ENCODE results near the gene SUGCT. TPM values are rescaled to one million over a fixed set of nuclear protein-coding genes. Genes with fewer than 3 reads are reported as not detected.

SUGCT gene
- total and polyA plus RNA-seq, 7 donors: 2.4 to 7.3 (median 3.2) TPM

- no peak overlapping the region for H3K27ac ChIP-seq
- no peaks in the 10 kb centered on the region for H3K4me1 ChIP-seq
- H3K9me3 ChIP-seq: peaks cover 7% of the 10 kb centered on the region
- no peak for TF ChIP-seq CTCF (IDR thresholded peaks at IDR 0.05)
- intact Hi-C loops (cut with DNase I): no loop called here
- no peak for ATAC-seq
- WGBS, 3 donors: 47 to 60% (median 48%) methylated on average over 1 of the region's 1 CpG
- no peaks in the 10 kb centered on the region for H3K36me3 ChIP-seq (ENCODE audit: insufficient read depth in 1 of 2, low read depth in 1 of 2)
- DNase-seq: no peak
- no peaks in the 10 kb centered on the region for H3K27me3 ChIP-seq (ENCODE audit: insufficient read depth in 3 of 3, low read length in 2 of 3)
- no peak overlapping the region for H3K4me3 ChIP-seq
Observed at GRCh38 chr7:40428421-40428820, 293.6 kb downstream of the SUGCT start.

GRCh38 chr7:40429826-40430225 lies 295.0 kb downstream of the SUGCT start:
- ATAC-seq (no peak), DNase-seq (no peak)
- no peaks in the 10 kb centered on the region for H3K4me1 ChIP-seq
- H3K36me3 ChIP-seq (ENCODE audit: insufficient read depth in 1 of 2, low read depth in 1 of 2): no peaks in the 10 kb centered on the region
- H3K9me3 ChIP-seq: peaks cover 7% of the 10 kb centered on the region
- H3K27ac ChIP-seq: no peak overlapping the region
- H3K27me3 ChIP-seq (ENCODE audit: insufficient read depth in 3 of 3, low read length in 2 of 3): no peaks in the 10 kb centered on the region
- WGBS, 3 donors: 96 to 98% (median 96%) methylated on average over 2 of the region's 2 CpGs
- TF ChIP-seq CTCF (IDR thresholded peaks at IDR 0.05): no peak
- intact Hi-C loops (cut with DNase I): no loop called here
- no peak overlapping the region for H3K4me3 ChIP-seq

GRCh38 chr7:40432046-40432445 lies 297.2 kb downstream of the SUGCT start:
- intact Hi-C loops (cut with DNase I): no loop called here
- Histone ChIP-seq H3K27ac (no peak overlapping the region), H3K27me3 (ENCODE audit: insufficient read depth in 3 of 3, low read length in 2 of 3) (no peaks in the 10 kb centered on the region), H3K4me1 (peaks cover under 1% of the 10 kb centered on the region), H3K9me3 (peaks cover 7% of the 10 kb centered on the region), H3K36me3 (ENCODE audit: insufficient read depth in 1 of 2, low read depth in 1 of 2) (no peaks in the 10 kb centered on the region), H3K4me3 (no peak overlapping the region)
- 97 to 100% (median 98%) methylated on average over 2 of the region's 2 CpGs for WGBS, 3 donors
- ATAC-seq: no peak
- no peak for DNase-seq
- no peak for TF ChIP-seq CTCF (IDR thresholded peaks at IDR 0.05)

GRCh38 chr7:40436710-40437109 lies 301.9 kb downstream of the SUGCT start:
- no peak for TF ChIP-seq CTCF (IDR thresholded peaks at IDR 0.05)
- H3K9me3 ChIP-seq: peaks cover 7% of the 10 kb centered on the region
- intact Hi-C loops (cut with DNase I): no loop called here
- no peaks in the 10 kb centered on the region for H3K27me3 ChIP-seq (ENCODE audit: insufficient read depth in 3 of 3, low read length in 2 of 3)
- no peak for ATAC-seq
- WGBS, 3 donors: 93 to 100% (median 98%) methylated on average over 1 of the region's 1 CpG
- no peak for DNase-seq
- H3K4me3 ChIP-seq: no peak overlapping the region
- peaks cover 13% of the 10 kb centered on the region for H3K4me1 ChIP-seq
- no peak overlapping the region for H3K27ac ChIP-seq
- no peaks in the 10 kb centered on the region for H3K36me3 ChIP-seq (ENCODE audit: insufficient read depth in 1 of 2, low read depth in 1 of 2)

GRCh38 chr7:40437498-40437897 lies 302.7 kb downstream of the SUGCT start:
- Histone ChIP-seq H3K4me3 (no peak overlapping the region), H3K4me1 (peaks cover 13% of the 10 kb centered on the region), H3K36me3 (ENCODE audit: insufficient read depth in 1 of 2, low read depth in 1 of 2) (no peaks in the 10 kb centered on the region), H3K27ac (peak overlapping the region; percentile 42), H3K27me3 (ENCODE audit: insufficient read depth in 3 of 3, low read length in 2 of 3) (no peaks in the 10 kb centered on the region), H3K9me3 (no peaks in the 10 kb centered on the region)
- ATAC-seq: peak; percentile 80 to 97 (median 86)
- no peak for DNase-seq
- intact Hi-C loops (cut with DNase I): no loop called here
- TF ChIP-seq CTCF (IDR thresholded peaks at IDR 0.05): no peak
- 18 to 27% (median 24%) methylated on average over 1 of the region's 1 CpG for WGBS, 3 donors
